ENCODE results near the gene AXIN2.

The AXIN2 gene

GRCh38 chr17:65583921-65584603, 22.6 kb upstream of the AXIN2 start:
- in situ Hi-C loops (cut with MboI; ENCODE audit: low sequenced_read_pairs): no loop called here

GRCh38 chr17:65576939-65577338, 15.5 kb upstream of the AXIN2 start:
- in situ Hi-C loops (cut with MboI; ENCODE audit: low sequenced_read_pairs): no loop called here

- in situ Hi-C loops (cut with MboI; ENCODE audit: low sequenced_read_pairs): no loop called here
These were observed 11.8 kb upstream of the AXIN2 start for GRCh38 chr17:65573282-65573602.

GRCh38 chr17:65572581-65573281, 11.3 kb upstream of the AXIN2 start:
- in situ Hi-C loops (cut with MboI; ENCODE audit: low sequenced_read_pairs): no loop called here

- in situ Hi-C loops (cut with MboI; ENCODE audit: low sequenced_read_pairs): no loop called here
These were observed 10.7 kb upstream of the AXIN2 start for GRCh38 chr17:65572186-65572580.

DNA sequence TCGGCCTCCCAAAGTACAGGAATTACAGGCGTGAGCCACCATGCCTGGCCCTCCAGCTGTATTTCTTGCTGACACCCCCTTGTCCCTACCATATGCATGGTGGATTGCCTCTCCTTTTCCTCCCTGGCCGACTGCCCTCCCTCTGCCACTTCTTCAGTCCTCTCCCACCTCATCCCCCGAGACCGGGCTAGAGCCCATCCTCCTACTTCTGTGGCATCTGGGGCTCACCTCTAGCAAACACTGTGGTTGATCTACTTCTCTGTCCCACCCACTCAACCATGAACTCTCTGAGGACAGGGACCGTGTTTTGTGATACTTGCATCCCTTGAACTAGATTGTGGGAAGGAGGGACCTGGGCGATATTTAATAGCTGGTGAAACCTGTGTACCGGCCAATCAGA, 7.5 kb upstream of the AXIN2 start:
- in situ Hi-C loops (cut with MboI; ENCODE audit: low sequenced_read_pairs): no loop called here

- in situ Hi-C loops (cut with MboI; ENCODE audit: low sequenced_read_pairs): no loop called here
These were observed 6.1 kb upstream of the AXIN2 start for GRCh38 chr17:65567566-65567965.

DNA sequence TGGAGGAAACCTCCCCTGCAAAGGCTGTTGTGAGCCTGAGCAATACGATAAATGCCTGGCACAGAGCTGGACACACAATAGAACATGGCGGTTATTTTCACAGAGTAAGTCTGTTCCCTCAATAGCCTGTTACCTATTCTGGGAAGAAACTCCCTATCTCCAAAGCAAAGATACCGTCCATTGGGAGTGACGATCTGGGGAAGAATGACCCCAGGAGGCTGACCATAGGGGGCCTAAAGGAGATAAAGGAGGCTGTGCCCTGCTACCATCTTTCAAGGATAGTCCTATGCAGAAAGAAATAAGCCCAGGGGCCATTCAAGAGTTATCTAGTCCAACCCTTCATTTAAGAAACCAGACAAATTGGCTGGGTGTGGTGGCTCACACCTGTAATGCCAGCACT, 4.1 kb upstream of the AXIN2 start:
- in situ Hi-C loops (cut with MboI; ENCODE audit: low sequenced_read_pairs): no loop called here

DNA sequence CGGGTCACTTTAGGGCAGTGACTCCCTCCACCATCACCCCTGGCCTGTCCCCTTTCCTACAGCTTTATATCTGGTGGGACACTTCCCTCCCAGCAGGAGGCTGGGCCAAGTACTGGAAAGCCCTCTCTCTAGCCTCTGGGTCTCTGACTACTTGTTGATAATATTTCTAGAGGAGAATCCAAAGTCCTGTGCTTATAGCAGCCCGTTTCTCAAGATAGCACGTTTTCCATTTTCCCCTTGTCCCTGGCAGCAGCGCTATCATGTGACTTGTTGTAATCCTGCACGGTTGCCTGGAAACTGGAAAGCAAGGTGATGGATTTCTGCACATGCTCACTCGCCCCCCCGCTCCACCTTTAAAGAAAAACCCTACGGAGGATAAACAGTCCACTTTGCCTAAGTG, 3.3 kb upstream of the AXIN2 start:
- in situ Hi-C loops (cut with MboI; ENCODE audit: low sequenced_read_pairs): no loop called here

DNA sequence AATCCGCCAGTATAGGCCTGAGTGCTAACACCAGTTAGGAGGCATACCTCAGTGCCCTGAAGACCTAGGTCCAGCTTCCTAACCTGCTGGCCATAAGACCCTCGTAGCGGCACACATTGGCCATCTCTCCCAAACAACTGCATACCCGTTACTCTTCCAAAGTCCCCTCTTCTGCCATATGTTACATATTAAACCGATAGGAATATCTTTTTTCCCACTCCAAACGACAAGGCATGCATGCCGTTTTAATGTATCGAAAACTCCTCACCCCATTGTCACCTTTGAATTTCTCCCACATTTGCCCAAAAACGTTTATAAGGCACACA, 721 bp upstream of the AXIN2 start:
- in situ Hi-C loops (cut with MboI; ENCODE audit: low sequenced_read_pairs): no loop called here

GRCh38 chr17:65560628-65561451, 608 bp downstream of the AXIN2 start:
- in situ Hi-C loops (cut with MboI; ENCODE audit: low sequenced_read_pairs): no loop called here

GRCh38 chr17:65559804-65560627, 1.4 kb downstream of the AXIN2 start:
- in situ Hi-C loops (cut with MboI; ENCODE audit: low sequenced_read_pairs): no loop called here

DNA sequence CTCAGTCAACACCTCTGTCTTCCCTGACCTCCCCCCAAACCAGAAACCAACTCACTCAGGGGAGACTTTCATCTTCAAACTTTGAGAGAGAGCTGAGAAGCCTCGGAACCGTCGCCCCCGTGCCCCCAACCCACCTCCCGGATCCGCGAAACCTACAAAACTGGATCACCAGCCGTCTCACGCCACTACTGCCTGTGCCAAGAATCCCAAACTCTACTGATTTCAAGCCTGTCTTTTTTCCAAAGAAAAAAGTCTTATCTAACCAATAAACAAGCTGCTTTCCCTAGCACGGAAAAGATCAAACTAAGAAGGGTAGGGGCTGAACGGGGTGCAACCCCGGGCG, 2.0 kb downstream of the AXIN2 start:
- in situ Hi-C loops (cut with MboI; ENCODE audit: low sequenced_read_pairs): no loop called here

GRCh38 chr17:65558683-65559460, 2.6 kb downstream of the AXIN2 start:
- in situ Hi-C loops (cut with MboI; ENCODE audit: low sequenced_read_pairs): no loop called here

GRCh38 chr17:65558311-65558682, 3.2 kb downstream of the AXIN2 start:
- in situ Hi-C loops (cut with MboI; ENCODE audit: low sequenced_read_pairs): no loop called here

DNA sequence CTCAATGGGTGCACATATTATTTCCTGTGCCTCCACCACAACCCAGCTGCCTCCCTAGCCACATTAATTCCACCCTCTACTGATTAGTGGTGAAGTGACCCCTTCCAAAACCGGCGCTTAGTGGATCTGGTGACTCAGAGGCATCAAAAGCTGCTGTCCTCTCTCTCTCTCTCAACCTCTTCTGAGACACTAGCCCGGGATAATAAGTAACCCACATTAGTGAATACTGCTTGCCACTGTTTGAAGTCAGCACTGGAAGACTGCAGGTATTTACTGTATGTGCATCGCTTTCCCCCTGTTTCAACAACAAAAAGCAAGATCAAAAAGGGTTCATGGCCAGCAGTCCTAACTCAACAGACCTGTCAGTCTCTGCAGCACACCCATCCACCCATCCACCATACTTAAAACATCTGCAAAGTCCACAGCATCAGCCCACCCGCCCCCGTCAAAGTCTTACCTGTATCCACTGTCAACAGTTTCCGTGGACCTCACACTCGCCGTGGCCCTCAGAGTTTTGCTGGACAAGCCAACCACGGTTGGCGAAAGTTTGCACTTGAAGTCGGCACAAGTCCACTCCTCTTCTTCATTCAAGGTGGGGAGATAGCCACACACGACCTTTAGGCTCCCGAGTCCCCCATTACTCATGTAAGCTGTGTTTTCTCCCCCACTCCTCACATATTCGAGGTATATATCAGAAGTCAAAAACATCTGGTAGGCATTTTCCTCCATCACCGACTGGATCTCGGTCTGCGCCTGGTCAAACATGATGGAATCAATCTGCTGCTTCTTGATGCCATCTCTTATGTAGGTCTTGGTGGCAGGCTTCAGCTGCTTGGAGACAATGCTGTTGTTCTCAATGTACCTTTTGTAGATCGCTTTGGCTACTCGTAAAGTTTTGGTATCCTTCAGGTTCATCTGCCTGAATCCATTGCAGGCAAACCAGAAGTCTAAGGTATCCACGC, 3.8 kb downstream of the AXIN2 start:
- in situ Hi-C loops (cut with MboI; ENCODE audit: low sequenced_read_pairs): no loop called here

DNA sequence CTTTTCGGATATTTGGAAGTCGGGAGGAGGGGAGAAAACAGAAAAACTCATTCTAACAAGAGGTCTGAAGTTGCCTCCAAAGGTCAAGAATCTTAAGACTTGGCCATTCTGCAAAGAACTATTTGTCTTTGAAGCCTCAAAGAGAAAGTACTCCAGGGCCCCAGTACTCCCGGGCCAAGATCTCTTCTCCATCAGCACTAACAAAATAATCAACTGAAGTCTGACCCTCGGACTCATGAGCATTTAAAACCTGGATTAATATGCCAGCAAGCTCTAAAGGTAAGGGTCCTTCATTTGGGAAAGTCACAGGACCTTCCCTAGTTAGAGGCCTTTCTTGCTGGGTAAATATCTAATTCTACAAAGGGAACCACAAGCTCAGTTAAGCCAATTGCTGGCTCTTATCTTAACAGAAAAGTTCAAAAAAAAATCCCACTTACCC, 4.5 kb downstream of the AXIN2 start:
- in situ Hi-C loops (cut with MboI; ENCODE audit: low sequenced_read_pairs): no loop called here

DNA sequence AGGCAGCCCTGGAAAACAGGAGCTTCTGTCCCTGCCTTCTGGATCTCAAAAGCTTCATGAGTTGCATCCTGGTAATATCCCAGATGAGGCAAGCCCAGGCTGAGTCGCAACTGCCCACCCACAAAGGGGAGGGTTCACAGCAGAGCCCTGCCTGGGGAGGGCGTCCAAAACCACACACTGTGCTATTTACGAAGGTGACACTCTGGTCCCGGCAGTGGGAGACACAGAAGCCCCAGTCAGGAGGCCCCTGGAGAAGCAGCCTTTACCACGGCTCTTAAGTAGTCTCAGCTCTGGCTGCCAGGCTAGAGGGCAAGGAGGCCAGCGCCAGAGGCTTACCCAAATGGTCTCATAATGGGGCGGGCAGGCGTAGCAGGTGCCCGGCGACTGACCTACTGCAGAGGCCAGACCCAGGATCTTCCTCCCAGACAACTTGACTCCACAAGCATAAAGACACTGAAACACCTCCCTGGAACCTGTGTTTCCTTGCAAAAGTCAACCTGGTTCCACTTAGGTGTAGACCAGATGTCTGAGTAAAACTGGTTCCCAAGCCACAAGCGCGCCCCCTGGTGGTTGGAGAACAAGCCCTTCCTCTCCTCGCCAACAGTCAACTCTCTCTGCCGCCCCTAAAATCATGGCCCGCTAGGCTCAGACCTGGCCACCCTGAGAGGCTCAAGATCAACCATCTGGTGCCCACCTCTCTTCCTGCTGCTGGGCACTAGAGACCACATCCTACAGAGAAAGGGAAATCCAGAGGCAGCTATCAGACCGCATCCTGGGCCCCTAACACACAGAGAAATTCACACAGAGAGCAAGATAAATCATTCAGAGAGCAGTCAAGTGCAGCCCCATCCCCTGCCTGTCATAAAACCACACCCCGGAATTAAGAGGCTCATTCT, 5.2 kb downstream of the AXIN2 start:
- in situ Hi-C loops (cut with MboI; ENCODE audit: low sequenced_read_pairs): no loop called here

Data from hTERT RPE-1 (cell line).